ENCODE results near the gene TEX101.

DNA sequence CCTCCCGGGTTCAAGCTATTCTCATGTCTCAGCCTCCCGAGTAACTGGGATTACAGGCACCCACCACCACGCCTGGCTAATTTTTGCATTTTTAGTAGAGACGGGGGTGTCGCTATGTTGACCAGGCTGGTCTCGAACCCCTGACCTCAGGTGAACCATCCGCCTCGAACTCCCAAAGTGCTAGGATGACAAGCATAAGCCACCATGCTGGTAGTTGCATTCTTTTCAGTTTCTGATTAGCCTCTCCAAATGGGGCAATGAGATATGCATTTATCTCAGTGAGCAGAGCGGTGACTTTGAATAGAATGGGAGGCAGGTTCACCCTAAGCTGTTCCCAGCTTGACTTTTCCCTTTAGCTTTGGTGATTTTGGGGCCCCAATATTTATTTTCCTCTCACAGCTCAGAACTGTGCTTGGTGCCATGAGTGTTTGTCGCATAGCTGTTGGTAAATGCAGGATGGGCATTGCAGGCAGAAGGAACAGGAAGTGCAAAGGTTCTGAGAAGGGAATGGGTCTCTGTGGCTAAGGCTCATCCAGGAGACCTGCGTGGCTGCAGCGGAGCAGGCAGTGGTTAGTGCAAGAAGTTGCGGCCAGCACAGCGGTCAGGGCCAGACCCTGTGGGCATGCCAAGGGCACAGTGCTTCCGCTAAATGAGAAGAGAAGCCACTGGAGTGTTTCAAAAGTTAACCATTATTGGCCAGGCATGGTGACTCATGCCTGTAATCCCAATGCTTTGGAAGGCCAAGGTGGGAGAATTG, 30.0 kb downstream of the TEX101 start:
- TF ChIP-seq REST (IDR thresholded peaks at IDR 0.05; ENCODE audit: low read depth) (no peak), CEBPB (IDR thresholded peaks at IDR 0.05) (no peak), YY1 (IDR thresholded peaks at IDR 0.05; ENCODE audit: low read depth) (no peak), TAF1 (IDR thresholded peaks at IDR 0.05; ENCODE audit: low read depth) (no peak), RAD21 (IDR thresholded peaks at IDR 0.05; ENCODE audit: low read depth) (no peak), FOXM1 (IDR thresholded peaks at IDR 0.05; ENCODE audit: borderline replicate concordance, low read depth) (no peak), EP300 (IDR thresholded peaks at IDR 0.05; ENCODE audit: borderline replicate concordance) (no peak), TEAD4 (IDR thresholded peaks at IDR 0.05) (no peak), EGR1 (IDR thresholded peaks at IDR 0.05) (no peak), NFIC (IDR thresholded peaks at IDR 0.05) (no peak)
- TF ChIP-seq, protein P1, sequence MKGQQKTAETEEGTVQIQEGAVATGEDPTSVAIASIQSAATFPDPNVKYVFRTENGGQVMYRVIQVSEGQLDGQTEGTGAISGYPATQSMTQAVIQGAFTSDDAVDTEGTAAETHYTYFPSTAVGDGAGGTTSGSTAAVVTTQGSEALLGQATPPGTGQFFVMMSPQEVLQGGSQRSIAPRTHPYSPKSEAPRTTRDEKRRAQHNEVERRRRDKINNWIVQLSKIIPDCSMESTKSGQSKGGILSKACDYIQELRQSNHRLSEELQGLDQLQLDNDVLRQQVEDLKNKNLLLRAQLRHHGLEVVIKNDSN (IDR thresholded peaks at IDR 0.05): no peak
- TF ChIP-seq, protein P2, sequence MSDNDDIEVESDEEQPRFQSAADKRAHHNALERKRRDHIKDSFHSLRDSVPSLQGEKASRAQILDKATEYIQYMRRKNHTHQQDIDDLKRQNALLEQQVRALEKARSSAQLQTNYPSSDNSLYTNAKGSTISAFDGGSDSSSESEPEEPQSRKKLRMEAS (IDR thresholded peaks at IDR 0.05): no peak

Measured in Ishikawa (cell line).